Psoas muscle (tissue), 8 donors: Measurements from ENCODE around the gene XKR8. TPM values are rescaled to one million over a fixed set of nuclear protein-coding genes. Genes with fewer than 3 reads are reported as not detected.

ENCODE experiments used
- ATAC-seq, 4 donors: fragments of 200-7000 bp; cut with Tn5 transposase; one replicate each; pipeline ENCODE4 v1.9.1; 2020; ENCODE audit warnings: moderate library complexity in 3 of 4, mild to moderate bottlenecking in 2 of 4
- DNase-seq, 2 donors: peaks; one replicate each; pipeline ENCODE4 v3.0.0-alpha.2; 2020
- H3K27ac ChIP-seq: fragments of 200-600 bp; one replicate; pipeline ENCODE4 v1.8.0; 2022
- H3K27me3 ChIP-seq, 3 donors: fragments of 200-600 bp in 1 of 3; one replicate each; pipeline versions ENCODE4 v1.6.1 to v1.8.0; 2013 to 2022; ENCODE audit warnings: low read length in 2 of 3, mild to moderate bottlenecking in 2 of 3, moderate library complexity in 1 of 3; ENCODE audit not compliant: insufficient read depth in 3 of 3
- H3K36me3 ChIP-seq, 2 donors: fragments of 200-600 bp in 1 of 2; one replicate each; pipeline versions ENCODE4 v1.6.1 to v1.8.0; 2013 to 2022; ENCODE audit warnings: low read depth in 1 of 2, mild to moderate bottlenecking in 1 of 2, moderate library complexity in 1 of 2; ENCODE audit not compliant: insufficient read depth in 1 of 2
- H3K4me1 ChIP-seq: fragments of 200-600 bp; one replicate; pipeline ENCODE4 v1.8.0; 2022
- H3K4me3 ChIP-seq: fragments of 200-600 bp; one replicate; pipeline ENCODE4 v1.8.0; 2022; ENCODE audit warnings: mild to moderate bottlenecking
- H3K9me3 ChIP-seq: fragments of 200-600 bp; one replicate; pipeline ENCODE4 v1.8.0; 2022
- CTCF ChIP-seq: fragments of 200-600 bp; IDR thresholded peaks from one replicate; pipeline ENCODE4 v1.8.0; 2022; ENCODE audit warnings: antibody characterized with exemption
- WGBS, 3 donors: extraction: QIAGEN DNeasy Blood & Tissue Kit; methylation state at CpG; one replicate each; pipeline versions ENCODE4 v1.1.6 to v1.1.7; 2013; 5-methylcytosine and 5-hydroxymethylcytosine counted together
- intact Hi-C, 2 donors: fragments of 100-400 bp; cut with DNase I; formaldehyde crosslinking; loops; one replicate each; pipeline versions ENCODE4 v1.11.0 to v1.14.2; 2022
- polyA plus RNA-seq, 3 donors: library from polyadenylated mRNA; stranded (reverse); fragments of 200-250 nt; gene quantifications; one replicate each; pipeline ENCODE4 v1.2.3, GENCODE V29; 2013
- total RNA-seq, 4 donors: library from RNA; stranded (reverse); fragmentation: NEBNext Ultra II Directional in 2 of 4; extraction: Animal tissue kit (Norgen Biotek cat#: 25700) in 2 of 4; gene quantifications; one replicate each; pipeline versions ENCODE4 v1.2.1 to v1.2.4, GENCODE V29; 2021 to 2023
- donor health status: healthy with polysubstance abuse.
- donor health status: DM: no; HTN: no; CAD: no; lungs with moderate emphysema.
- donor health status: Bipolar disorder and iron deficiency.
- donor health status: healthy.
- donor health status: DM: yes; HTN: yes; CAD: no.
- donor health status: DM: no; HTN: no; CAD: no.
- donor health status: DM: no; HTN: no; CAD: no.
- donor health status: DM: yes; HTN: yes; CAD: no.

XKR8 gene
- total and polyA plus RNA-seq, 7 donors = 3.3 to 5.8 (median 4.5) TPM

GRCh38 chr1:27935721-27936120 lies 24.1 kb upstream of the XKR8 start:
- Histone ChIP-seq H3K36me3 (no peaks in the 10 kb centered on the region), H3K27me3 (peaks cover 0 to 18% (median 2%) of the 10 kb centered on the region in 3 donors), H3K27ac (no peak overlapping the region), H3K4me1 (no peaks in the 10 kb centered on the region), H3K4me3 (no peak overlapping the region), H3K9me3 (no peaks in the 10 kb centered on the region)
- DNase-seq = no peak
- 33 to 43% (median 41%) methylated on average over 8 of the region's 8 CpGs for WGBS, 3 donors
- ATAC-seq = no peak
- intact Hi-C loops = no loop called here
- TF ChIP-seq CTCF = no peak

GRCh38 chr1:27936370-27936769 lies 23.4 kb upstream of the XKR8 start:
- no peaks in the 10 kb centered on the region for H3K36me3 ChIP-seq
- ATAC-seq = no peak
- no peaks in the 10 kb centered on the region for H3K4me1 ChIP-seq
- 66 to 80% (median 69%) methylated on average over 4 to 5 of the region's 5 CpGs for WGBS, 3 donors
- H3K9me3 ChIP-seq = no peaks in the 10 kb centered on the region
- no peak for TF ChIP-seq CTCF
- DNase-seq = no peak
- intact Hi-C loops = no loop called here
- H3K27me3 ChIP-seq = peaks cover 0 to 18% (median 0%) of the 10 kb centered on the region in 3 donors
- no peak overlapping the region for H3K27ac ChIP-seq
- no peak overlapping the region for H3K4me3 ChIP-seq

GRCh38 chr1:27937524-27937836 lies 22.3 kb upstream of the XKR8 start:
- TF ChIP-seq CTCF = no peak
- no peak for ATAC-seq
- no peak overlapping the region for H3K4me3 ChIP-seq
- intact Hi-C loops = no loop called here
- 71 to 78% (median 74%) methylated on average over 1 of the region's 1 CpG for WGBS, 3 donors
- DNase-seq = no peak
- H3K9me3 ChIP-seq = no peaks in the 10 kb centered on the region
- H3K4me1 ChIP-seq = no peaks in the 10 kb centered on the region
- H3K27ac ChIP-seq = no peak overlapping the region
- no peaks in the 10 kb centered on the region for H3K36me3 ChIP-seq
- H3K27me3 ChIP-seq = peaks cover 0 to 18% (median 0%) of the 10 kb centered on the region in 3 donors

- Histone ChIP-seq H3K4me1 (no peaks in the 10 kb centered on the region), H3K27me3 (peaks cover 0 to 18% (median 0%) of the 10 kb centered on the region in 3 donors)
These were observed 21.3 kb upstream of the XKR8 start for GRCh38 chr1:27938488-27938887.

More at GRCh38 chr1:27938488-27938887, 21.3 kb upstream of the XKR8 start:
- ATAC-seq (no peak), DNase-seq (no peak)
- no peak overlapping the region for H3K4me3 ChIP-seq
- no peaks in the 10 kb centered on the region for H3K36me3 ChIP-seq
- H3K27ac ChIP-seq = no peak overlapping the region
- no peak for TF ChIP-seq CTCF
- H3K9me3 ChIP-seq = no peaks in the 10 kb centered on the region
- 88% methylated on average over 4 of the region's 4 CpGs for WGBS, 3 donors
- intact Hi-C loops = no loop called here
